Measurements from ENCODE around the gene CMA1. TPM values are rescaled to one million over a fixed set of nuclear protein-coding genes. Genes with fewer than 3 reads are reported as not detected.

CMA1 gene
- total RNA-seq, 4 donors from 2014 or later: not detected

- in situ Hi-C loops (cut with MboI; ENCODE audit: low pct_ligation_motif_present in 1 of 4, low pct_unique_long_range_greater_than_20kb in 1 of 4, low sequenced_read_pairs in 3 of 4): no loop called here
Observed at GRCh38 chr14:24458736-24459135, 49.3 kb downstream of the CMA1 start.

DNA sequence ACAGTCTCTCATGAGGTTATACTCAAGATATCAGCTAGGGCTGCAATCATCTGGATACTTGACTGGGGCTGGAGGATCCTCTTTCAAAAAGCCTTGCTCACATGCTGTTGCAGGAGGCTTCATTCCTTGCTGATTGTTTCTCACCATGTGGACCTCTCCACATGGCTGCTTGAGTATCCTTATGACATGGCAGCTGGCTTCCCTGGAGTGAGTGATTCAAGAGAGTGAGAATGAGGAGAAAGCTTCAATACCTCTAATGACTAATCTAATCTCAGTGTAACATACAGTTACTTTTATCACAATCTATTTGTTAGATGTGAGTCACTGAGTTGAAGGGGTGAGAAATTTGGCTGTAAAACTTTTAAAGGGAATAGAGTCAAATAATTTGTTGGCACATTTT is 51.1 kb downstream of the CMA1 start:
- Histone ChIP-seq H3K36me3 (no peaks in the 10 kb centered on the region), H3K4me3 (no peak overlapping the region), H3K27ac (no peak overlapping the region), H3K27me3 (no peaks in the 10 kb centered on the region), H3K9me3 (no peaks in the 10 kb centered on the region), H3K4me1 (no peaks in the 10 kb centered on the region)
- TF ChIP-seq, protein P1, sequence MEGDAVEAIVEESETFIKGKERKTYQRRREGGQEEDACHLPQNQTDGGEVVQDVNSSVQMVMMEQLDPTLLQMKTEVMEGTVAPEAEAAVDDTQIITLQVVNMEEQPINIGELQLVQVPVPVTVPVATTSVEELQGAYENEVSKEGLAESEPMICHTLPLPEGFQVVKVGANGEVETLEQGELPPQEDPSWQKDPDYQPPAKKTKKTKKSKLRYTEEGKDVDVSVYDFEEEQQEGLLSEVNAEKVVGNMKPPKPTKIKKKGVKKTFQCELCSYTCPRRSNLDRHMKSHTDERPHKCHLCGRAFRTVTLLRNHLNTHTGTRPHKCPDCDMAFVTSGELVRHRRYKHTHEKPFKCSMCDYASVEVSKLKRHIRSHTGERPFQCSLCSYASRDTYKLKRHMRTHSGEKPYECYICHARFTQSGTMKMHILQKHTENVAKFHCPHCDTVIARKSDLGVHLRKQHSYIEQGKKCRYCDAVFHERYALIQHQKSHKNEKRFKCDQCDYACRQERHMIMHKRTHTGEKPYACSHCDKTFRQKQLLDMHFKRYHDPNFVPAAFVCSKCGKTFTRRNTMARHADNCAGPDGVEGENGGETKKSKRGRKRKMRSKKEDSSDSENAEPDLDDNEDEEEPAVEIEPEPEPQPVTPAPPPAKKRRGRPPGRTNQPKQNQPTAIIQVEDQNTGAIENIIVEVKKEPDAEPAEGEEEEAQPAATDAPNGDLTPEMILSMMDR (IDR thresholded peaks at IDR 0.05): no peak
- no peak for TF ChIP-seq EP300 (IDR thresholded peaks at IDR 0.05; ENCODE audit: low read depth)
- TF ChIP-seq POLR2AphosphoS5 (IDR thresholded peaks at IDR 0.05): no peak
- TF ChIP-seq POLR2A (IDR thresholded peaks at IDR 0.05): no peak
- in situ Hi-C loops (cut with MboI; ENCODE audit: low pct_ligation_motif_present in 1 of 4, low pct_unique_long_range_greater_than_20kb in 1 of 4, low sequenced_read_pairs in 3 of 4) (no loop called here), intact Hi-C loops (cut with DNase I; ENCODE audit: low total_unique reads) (no loop called here)
- no peak for DNase-seq

More at GRCh38 chr14:24458736-24459135, 49.3 kb downstream of the CMA1 start:
- no peak overlapping the region for H3K27ac ChIP-seq
- H3K4me3 ChIP-seq: no peak overlapping the region
- H3K4me1 ChIP-seq: no peaks in the 10 kb centered on the region
- no peaks in the 10 kb centered on the region for H3K36me3 ChIP-seq
- H3K27me3 ChIP-seq: no peaks in the 10 kb centered on the region
- no peak for DNase-seq
- TF ChIP-seq POLR2A (IDR thresholded peaks at IDR 0.05) (no peak), POLR2AphosphoS5 (IDR thresholded peaks at IDR 0.05) (no peak), EP300 (IDR thresholded peaks at IDR 0.05; ENCODE audit: low read depth) (no peak)
- TF ChIP-seq, protein P1 (IDR thresholded peaks at IDR 0.05): no peak
- intact Hi-C loops (cut with DNase I; ENCODE audit: low total_unique reads): no loop called here
- 92% methylated on average over 1 of the region's 1 CpG; no CpG with 5 or more reads in 1 of the 2 donors for WGBS, 2 donors (ENCODE audit: low coverage in 1 of 2)
- no peaks in the 10 kb centered on the region for H3K9me3 ChIP-seq

Other genes with a start within 250 kb of the CMA1 start
- 10 to 100 TPM in 1 of 4 donors, 1 to 10 TPM in 2, not detected in 1; 1.4 to 96.5 (median 2.2) TPM for gene TGM1, start 245.1 kb downstream of the CMA1 start, total RNA-seq
- 100 to 1,000 TPM in 1 of 4 donors, 10 to 100 TPM in 3; 47.3 to 227 (median 53.0) TPM for gene RABGGTA, start 236.7 kb downstream of the CMA1 start, total RNA-seq
- 100 to 1,000 TPM in 1 of 4 donors, 10 to 100 TPM in 3; 84.2 to 106 (median 94.6) TPM for gene DHRS1, start 208.5 kb downstream of the CMA1 start, total RNA-seq
- 10 to 100 TPM; 18.8 to 20.9 (median 19.3) TPM for gene NOP9, start 208.4 kb downstream of the CMA1 start, total RNA-seq
- 100 to 1,000 TPM in 1 of 4 donors, 10 to 100 TPM in 2, 1 to 10 TPM in 1; 6.7 to 168 (median 23.6) TPM for gene CIDEB, start 200.3 kb downstream of the CMA1 start, total RNA-seq
- gene LTB4R2, start 198.1 kb downstream of the CMA1 start, total RNA-seq: 10 to 100 TPM in 1 of 4 donors, 1 to 10 TPM in 3; 4.4 to 81.5 (median 7.1) TPM
- 1 to 10 TPM; 1.1 to 8.3 (median 6.2) TPM for gene LTB4R, start 196.8 kb downstream of the CMA1 start, total RNA-seq
- 10 to 100 TPM in 3 of 4 donors, 1 to 10 TPM in 1; 7.9 to 74.8 (median 21.3) TPM for gene ADCY4, start 173.2 kb downstream of the CMA1 start, total RNA-seq
- 100 to 1,000 TPM in 1 of 4 donors, 10 to 100 TPM in 3; 19.3 to 156 (median 53.6) TPM for gene RIPK3, start 168.3 kb downstream of the CMA1 start, total RNA-seq
- gene NFATC4, start 140.1 kb downstream of the CMA1 start, total RNA-seq: 10 to 100 TPM; 13.4 to 58.0 (median 20.9) TPM
- gene NYNRIN, start 109.3 kb downstream of the CMA1 start, total RNA-seq: 10 to 100 TPM in 1 of 4 donors, 1 to 10 TPM in 3; 2.6 to 11.4 (median 9.0) TPM
- 1 to 10 TPM in 3 of 4 donors, under 1 TPM in 1; 0.79 to 9.7 (median 1.6) TPM for gene CBLN3, start 78.6 kb downstream of the CMA1 start, total RNA-seq
- 100 to 1,000 TPM in 2 of 4 donors, 10 to 100 TPM in 2; 65.7 to 129 (median 101) TPM for gene KHNYN, start 78.3 kb downstream of the CMA1 start, total RNA-seq
- 100 to 1,000 TPM in 1 of 4 donors, 10 to 100 TPM in 3; 18.3 to 202 (median 39.3) TPM for gene SDR39U1, start 65.5 kb downstream of the CMA1 start, total RNA-seq
- gene CTSG, start 68.0 kb upstream of the CMA1 start, total RNA-seq: under 1 TPM in 1 of 4 donors, not detected in 3; 0.82 TPM
- gene GZMH, start 101.4 kb upstream of the CMA1 start, total RNA-seq: 1 to 10 TPM in 2 of 4 donors, not detected in 2; 1.9 to 4.0 TPM
- 1 to 10 TPM in 2 of 4 donors, not detected in 2; 2.5 to 2.6 TPM for gene GZMB, start 125.9 kb upstream of the CMA1 start, total RNA-seq